BLaER1 treated with 17β-estradiol and CSF1 and Interleukin-3, amounts not matched to agents 10 nM and 100 nM (cell line): Measurements from ENCODE around the gene HGD.

ENCODE experiments used
- H3K27ac ChIP-seq, 11 experiments: shearing (Covaris generic); formaldehyde crosslinking; 2 replicates each; pipeline ENCODE4 v1.8.1; 2022
- H3K27me3 ChIP-seq, 11 experiments: shearing (Covaris generic); formaldehyde crosslinking; 2 replicates each; pipeline ENCODE4 v1.8.1; 2022
- H3K36me3 ChIP-seq, 11 experiments: shearing (Covaris generic); formaldehyde crosslinking; 2 replicates each; pipeline ENCODE4 v1.8.1; 2022
- H3K4me1 ChIP-seq, 10 experiments: shearing (Covaris generic); formaldehyde crosslinking; 2 replicates each; pipeline ENCODE4 v1.8.1; 2022
- H3K4me2 ChIP-seq, 11 experiments: shearing (Covaris generic); formaldehyde crosslinking; 2 replicates each; pipeline ENCODE4 v1.8.1; 2022
- H3K4me3 ChIP-seq, 10 experiments: shearing (Covaris generic); formaldehyde crosslinking; 2 replicates each; pipeline ENCODE4 v1.8.1; 2022
- H3K9ac ChIP-seq, 11 experiments: shearing (Covaris generic); formaldehyde crosslinking; 2 replicates each; pipeline ENCODE4 v1.8.1; 2022
- H3K9me3 ChIP-seq, 11 experiments: shearing (Covaris generic); formaldehyde crosslinking; replicated peaks in 1 of 11; 2 replicates each; pipeline ENCODE4 v1.8.1; 2022
- H4K20me1 ChIP-seq, 11 experiments: shearing (Covaris generic); formaldehyde crosslinking; 2 replicates each; pipeline ENCODE4 v1.8.1; 2022
- Cebpa-rat ChIP-seq, 11 experiments: shearing (Covaris generic); IDR thresholded peaks; 2 replicates each; pipeline ENCODE4 v1.8.1; 2022

Gene HGD

DNA sequence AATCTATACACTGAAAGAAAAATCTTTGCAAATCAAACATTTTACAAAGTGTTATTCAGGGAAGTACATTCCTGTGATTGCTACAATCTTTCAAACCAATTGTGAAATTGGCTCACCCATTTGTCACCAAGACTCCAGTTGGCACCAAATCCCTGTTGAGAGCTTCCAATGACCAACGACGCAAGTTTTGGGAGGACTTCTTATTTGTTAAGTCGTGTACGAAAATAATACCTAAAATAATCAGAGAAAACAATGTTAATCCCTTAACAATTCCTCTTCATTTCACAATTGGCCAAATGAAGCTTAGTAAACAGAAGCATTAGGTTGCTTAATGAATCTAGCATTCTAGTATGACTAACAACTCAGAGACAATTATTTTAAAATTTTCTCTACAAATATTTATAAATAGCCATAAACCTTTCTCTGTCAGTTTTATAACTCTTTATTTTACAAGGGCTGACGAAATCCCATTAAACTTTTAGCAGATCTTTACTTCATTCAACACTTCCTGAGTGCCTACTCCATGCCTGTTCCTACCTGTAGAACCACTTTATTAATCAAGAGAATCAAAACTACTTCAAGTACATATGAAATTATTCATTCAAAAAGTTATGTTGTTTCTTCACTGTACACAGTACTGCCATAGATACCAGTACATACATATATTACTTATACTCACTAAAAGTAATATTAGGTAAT lies 24.0 kb upstream of the HGD start:
- Histone ChIP-seq H3K27me3 (no peaks in the 10 kb centered on the region), H3K4me1 (no peaks in the 10 kb centered on the region), H3K27ac (no peak overlapping the region), H3K9me3 (peaks cover 8 to 18% (median 9%) of the 10 kb centered on the region in 11 experiments; a peak in 20 of 22 replicates), H4K20me1 (no peaks in the 10 kb centered on the region), H3K9ac (no peak overlapping the region), H3K36me3 (peaks cover 31 to 83% (median 49%) of the 10 kb centered on the region in 11 experiments), H3K4me3 (no peak overlapping the region), H3K4me2 (no peak overlapping the region)
- no peak for TF ChIP-seq Cebpa-rat (IDR thresholded peaks at IDR 0.05)

DNA sequence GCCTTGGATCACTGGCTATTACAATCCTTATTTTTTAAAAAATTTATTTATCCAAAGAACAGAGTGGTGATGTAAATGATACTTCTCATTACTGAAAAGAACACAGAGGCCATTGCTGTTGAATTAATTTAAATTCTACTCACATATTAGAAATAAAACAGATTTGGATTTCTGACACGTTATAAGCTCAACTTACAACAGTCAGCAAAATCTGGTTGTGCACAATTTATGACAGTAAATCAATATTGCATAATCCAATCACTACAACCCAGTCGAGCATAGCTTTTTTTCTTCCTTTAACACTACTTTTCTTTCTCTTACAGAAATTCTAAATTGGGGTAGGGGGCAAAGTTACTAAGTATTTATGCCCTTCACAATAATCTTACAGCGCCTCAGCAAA lies 17.3 kb upstream of the HGD start:
- Histone ChIP-seq H4K20me1 (no peaks in the 10 kb centered on the region), H3K4me1 (no peaks in the 10 kb centered on the region), H3K27ac (no peak overlapping the region), H3K36me3 (peaks cover 29 to 66% (median 45%) of the 10 kb centered on the region in 11 experiments), H3K9me3 (peaks cover 8 to 17% (median 9%) of the 10 kb centered on the region in 11 experiments; a peak in 20 of 22 replicates), H3K27me3 (no peaks in the 10 kb centered on the region), H3K4me2 (no peak overlapping the region), H3K4me3 (no peak overlapping the region), H3K9ac (no peak overlapping the region)
- TF ChIP-seq Cebpa-rat (IDR thresholded peaks at IDR 0.05), result no peak

DNA sequence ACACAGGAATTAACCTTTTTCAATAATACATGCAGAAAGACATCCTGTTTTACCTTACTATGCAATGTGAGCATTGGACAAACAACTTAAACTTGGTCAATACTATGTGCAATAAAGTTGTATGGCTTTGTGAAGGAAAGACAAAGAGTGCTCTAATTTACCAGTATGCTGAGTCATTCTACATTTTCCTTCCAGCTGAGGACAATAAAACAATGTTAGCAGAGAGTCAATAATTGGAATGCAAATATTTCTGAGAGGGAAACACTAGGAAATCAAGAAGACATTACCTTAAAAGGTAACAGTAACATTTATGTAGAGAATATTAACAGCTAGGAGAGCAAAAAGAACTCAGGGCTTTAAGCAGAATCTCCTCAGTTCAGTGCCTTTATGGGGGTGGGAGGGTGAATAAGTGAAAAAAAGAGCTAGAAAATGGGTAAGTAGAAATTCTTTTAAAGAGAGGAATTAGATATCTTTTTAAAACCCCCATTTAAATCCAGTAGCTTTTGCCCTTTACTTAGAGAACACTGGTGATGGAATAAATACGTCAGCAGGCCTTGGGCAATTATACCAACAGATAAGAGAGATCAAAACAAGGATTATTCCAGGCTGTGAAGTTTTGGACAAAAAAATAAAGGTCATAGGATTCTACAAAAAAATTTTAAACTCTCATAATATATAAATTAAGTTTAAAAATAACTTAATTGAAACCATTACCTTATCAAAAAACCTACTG lies 11.6 kb upstream of the HGD start:
- H4K20me1 ChIP-seq, result no peaks in the 10 kb centered on the region
- peaks cover 17 to 68% (median 39%) of the 10 kb centered on the region in 11 experiments; a peak in 21 of 22 replicates for H3K36me3 ChIP-seq
- no peak overlapping the region for H3K4me3 ChIP-seq
- H3K9me3 ChIP-seq, result no peaks in the 10 kb centered on the region
- H3K27ac ChIP-seq, result peak overlapping the region in 2 of 11 experiments; percentile 14 to 24; a peak in 1 of 22 replicates
- peaks cover 0 to 21% (median 0%) of the 10 kb centered on the region in 10 experiments; a peak in 6 of 20 replicates for H3K4me1 ChIP-seq
- H3K27me3 ChIP-seq, result no peaks in the 10 kb centered on the region
- no peak for TF ChIP-seq Cebpa-rat (IDR thresholded peaks at IDR 0.05)
- H3K4me2 ChIP-seq, result peak overlapping the region in 1 of 11 experiments; percentile 7; a peak in 1 of 22 replicates
- H3K9ac ChIP-seq, result no peak overlapping the region

DNA sequence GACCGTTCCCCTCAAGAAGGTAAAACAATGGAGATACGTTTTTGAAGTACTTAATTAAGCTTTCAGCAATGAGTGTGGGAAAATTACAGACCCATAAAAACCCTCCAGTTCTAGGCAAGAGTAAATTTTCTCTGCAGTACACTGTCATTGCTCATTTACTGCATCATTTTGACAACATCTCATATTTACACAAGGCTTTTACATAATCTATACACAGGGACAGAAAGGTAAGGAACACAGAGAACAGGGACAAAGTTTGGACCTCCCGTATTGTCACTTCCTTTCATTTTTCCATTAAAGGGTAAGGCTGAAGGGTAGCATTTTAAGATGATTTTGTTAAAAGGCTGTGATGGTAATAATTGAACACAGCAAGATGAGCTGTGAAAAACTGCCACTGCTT lies 7.4 kb upstream of the HGD start:
- TF ChIP-seq Cebpa-rat (IDR thresholded peaks at IDR 0.05), result no peak
- no peaks in the 10 kb centered on the region for H3K27me3 ChIP-seq
- no peak overlapping the region for H3K4me3 ChIP-seq
- H3K27ac ChIP-seq, result no peak overlapping the region
- H3K9ac ChIP-seq, result no peak overlapping the region
- H4K20me1 ChIP-seq, result no peaks in the 10 kb centered on the region
- H3K36me3 ChIP-seq, result peaks cover 7 to 67% (median 18%) of the 10 kb centered on the region in 11 experiments; a peak in 17 of 22 replicates
- H3K9me3 ChIP-seq, result no peaks in the 10 kb centered on the region
- peaks cover 0 to 36% (median 2%) of the 10 kb centered on the region in 10 experiments; a peak in 7 of 20 replicates for H3K4me1 ChIP-seq
- H3K4me2 ChIP-seq, result peak overlapping the region in 2 of 11 experiments; percentile 55 to 72; a peak in 4 of 22 replicates

DNA sequence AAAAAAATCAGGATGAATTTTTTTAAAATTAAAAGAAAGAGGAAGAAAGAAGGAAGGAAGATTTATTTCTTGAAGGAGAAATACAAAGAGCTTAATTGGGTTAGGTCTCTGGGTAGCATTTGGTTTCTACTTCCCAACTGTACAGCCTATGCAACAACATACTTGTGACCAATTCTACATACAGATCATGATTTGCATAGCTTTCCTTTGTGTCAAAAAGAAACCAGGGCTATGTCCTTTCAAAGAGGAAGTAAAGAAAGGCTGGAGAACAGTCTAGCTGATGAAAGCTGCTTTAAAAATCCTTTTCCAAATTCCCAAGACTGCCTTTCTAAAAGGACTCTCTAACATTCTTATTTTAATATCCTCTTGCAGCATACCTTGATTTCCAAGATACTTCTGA lies 6.1 kb upstream of the HGD start:
- peak overlapping the region in 4 of 11 experiments; percentile 9 to 72 (median 50); a peak in 8 of 22 replicates for H3K4me2 ChIP-seq

DNA sequence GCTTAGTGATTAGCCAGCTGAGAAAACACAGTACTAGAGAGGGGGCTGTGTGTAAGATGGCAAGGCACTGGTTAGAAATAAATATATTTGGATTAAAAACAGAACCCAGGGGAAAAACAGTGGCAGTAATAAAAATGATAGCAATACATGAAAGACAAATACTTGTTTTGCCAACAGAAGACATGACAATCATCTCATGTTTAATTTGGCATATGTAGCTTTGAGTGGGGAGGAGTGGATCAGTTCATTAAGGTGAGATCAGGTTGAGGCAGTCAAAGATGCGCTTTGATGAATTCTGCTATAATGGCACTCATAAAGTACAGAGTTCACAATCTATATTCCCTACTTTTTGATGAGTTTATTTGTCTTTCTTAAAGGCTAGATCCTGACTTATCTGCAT lies 3.4 kb upstream of the HGD start:
- Histone ChIP-seq H3K27me3 (no peaks in the 10 kb centered on the region), H3K36me3 (peaks cover 0 to 34% (median 8%) of the 10 kb centered on the region in 11 experiments; a peak in 11 of 22 replicates), H4K20me1 (no peaks in the 10 kb centered on the region), H3K9ac (no peak overlapping the region), H3K9me3 (no peaks in the 10 kb centered on the region), H3K4me3 (no peak overlapping the region), H3K27ac (no peak overlapping the region), H3K4me1 (peaks cover 0 to 34% (median 2%) of the 10 kb centered on the region in 10 experiments; a peak in 7 of 20 replicates), H3K4me2 (no peak overlapping the region)
- no peak for TF ChIP-seq Cebpa-rat (IDR thresholded peaks at IDR 0.05)

More for the DNA sequence above, 6.1 kb upstream of the HGD start:
- no peaks in the 10 kb centered on the region for H3K27me3 ChIP-seq
- H3K27ac ChIP-seq, result peak overlapping the region in 4 of 11 experiments; percentile 5 to 65 (median 44); a peak in 6 of 22 replicates
- no peaks in the 10 kb centered on the region for H4K20me1 ChIP-seq
- H3K9me3 ChIP-seq, result no peaks in the 10 kb centered on the region
- no peak overlapping the region for H3K4me3 ChIP-seq
- H3K4me1 ChIP-seq, result peaks cover 0 to 30% (median 2%) of the 10 kb centered on the region in 10 experiments; a peak in 7 of 20 replicates
- no peak for TF ChIP-seq Cebpa-rat (IDR thresholded peaks at IDR 0.05)
- H3K36me3 ChIP-seq, result peaks cover 7 to 54% (median 15%) of the 10 kb centered on the region in 11 experiments; a peak in 16 of 22 replicates
- peak overlapping the region in 2 of 11 experiments; percentile 43 to 44; a peak in 2 of 22 replicates for H3K9ac ChIP-seq

DNA sequence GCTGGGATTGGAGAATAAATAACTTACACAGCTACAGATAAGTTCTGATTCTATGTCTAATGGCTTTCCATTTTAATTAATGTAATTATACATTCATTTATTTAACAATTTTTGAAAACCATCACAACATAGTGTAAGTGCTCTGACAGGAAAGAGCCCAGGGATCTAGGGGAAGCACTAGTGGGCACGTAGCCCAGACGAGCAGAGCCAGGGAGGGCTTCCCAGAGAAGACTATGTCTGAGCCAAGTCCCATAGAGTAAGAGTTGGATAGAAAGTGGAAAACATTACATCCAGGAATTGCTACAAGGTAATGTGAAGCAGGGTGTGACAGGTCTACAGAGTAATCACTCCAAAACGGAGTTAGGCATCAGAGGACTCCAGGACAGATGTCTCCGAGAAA lies 2.9 kb upstream of the HGD start:
- TF ChIP-seq Cebpa-rat (IDR thresholded peaks at IDR 0.05), result no peak
- no peak overlapping the region for H3K9ac ChIP-seq
- H3K9me3 ChIP-seq, result no peaks in the 10 kb centered on the region
- no peaks in the 10 kb centered on the region for H3K27me3 ChIP-seq
- peaks cover 0 to 34% (median 8%) of the 10 kb centered on the region in 11 experiments; a peak in 11 of 22 replicates for H3K36me3 ChIP-seq
- H3K4me2 ChIP-seq, result no peak overlapping the region
- no peak overlapping the region for H3K27ac ChIP-seq
- peaks cover 0 to 38% (median 2%) of the 10 kb centered on the region in 10 experiments; a peak in 7 of 20 replicates for H3K4me1 ChIP-seq
- H4K20me1 ChIP-seq, result no peaks in the 10 kb centered on the region
- H3K4me3 ChIP-seq, result no peak overlapping the region

DNA sequence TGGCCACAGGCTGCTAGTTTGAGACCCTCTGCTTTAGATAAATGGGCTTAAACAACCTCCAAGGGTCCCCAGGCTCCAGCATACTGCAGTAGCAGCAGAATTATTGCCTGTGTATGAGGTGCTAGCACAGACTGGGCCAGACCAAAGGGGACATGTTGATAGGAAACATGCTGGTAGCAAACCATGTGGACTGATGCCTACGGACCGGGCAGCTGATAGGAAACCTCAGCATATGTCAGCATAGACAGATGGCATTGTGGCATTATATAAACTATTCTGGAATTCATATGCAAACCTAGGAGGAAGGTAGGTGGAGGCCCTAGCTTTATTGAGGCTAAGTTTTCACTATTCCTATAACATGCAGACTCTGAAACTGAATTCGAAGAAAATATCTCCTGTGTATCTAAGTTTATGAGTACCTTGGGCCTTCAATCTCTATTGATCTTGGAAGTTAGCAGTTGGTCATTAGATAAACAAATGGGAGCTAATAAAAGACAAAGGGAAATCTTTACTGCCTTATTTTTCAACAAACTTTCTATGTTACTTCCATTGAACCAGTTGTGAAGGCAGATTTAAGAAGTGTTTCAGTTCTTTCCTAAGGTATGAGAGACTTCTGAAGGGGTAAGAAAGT lies 1.7 kb upstream of the HGD start:
- Histone ChIP-seq H3K4me1 (peaks cover 0 to 38% (median 12%) of the 10 kb centered on the region in 10 experiments; a peak in 15 of 20 replicates), H3K27me3 (no peaks in the 10 kb centered on the region), H3K4me3 (no peak overlapping the region), H3K4me2 (no peak overlapping the region), H3K9ac (no peak overlapping the region), H3K36me3 (peaks cover 0 to 22% (median 1%) of the 10 kb centered on the region in 11 experiments; a peak in 7 of 22 replicates), H3K27ac (no peak overlapping the region), H3K9me3 (no peaks in the 10 kb centered on the region), H4K20me1 (no peaks in the 10 kb centered on the region)
- no peak for TF ChIP-seq Cebpa-rat (IDR thresholded peaks at IDR 0.05)
